OCI-LY7 (cell line): ENCODE data around the gene TTC39A.

Experiments used
- CTCF ChIP-seq: fragments of 200-600 bp; sonication (generic); conservative IDR thresholded peaks from 2 replicates; pipeline ENCODE4 v1.5.1; 2014; ENCODE audit warnings: mild to moderate bottlenecking, antibody characterized with exemption, low read length, moderate library complexity, mixed read lengths
- EZH2phosphoT487 ChIP-seq: fragments of 200-600 bp; sonication (generic); IDR thresholded peaks from 2 replicates; pipeline ENCODE4 v1.6.1; 2018; ENCODE audit warnings: low read depth, borderline replicate concordance, mild to moderate bottlenecking, mixed run types, antibody characterized with exemption, low read length, moderate library complexity, mixed read lengths

- no peak for TF ChIP-seq CTCF
- TF ChIP-seq EZH2phosphoT487 = no peak
These were observed 61.7 kb downstream of the TTC39A start for GRCh38 chr1:51268634-51269033.
